ENCODE results near the gene OR13C5.
"Not testable (repeated sequence)": the region's sequence is repeated elsewhere in the genome, so short reads cannot be mapped to it uniquely, and the experiment has no call there.

OR13C5 gene

GRCh38 chr9:104599313-104599712 lies at the start of gene OR13C5:
Gene OR13C5, minus strand, starts transcription at chr9:104599413. Its CDS starts 0 bp downstream, at chr9:104599413.
- DNase-seq = not testable (repeated sequence)

GRCh38 chr9:104635456-104635855 lies 36.2 kb upstream of the OR13C5 start:
- DNase-seq = no peak

GRCh38 chr9:104633976-104634520 lies 34.8 kb upstream of the OR13C5 start:
- no peak for DNase-seq

- DNase-seq = not testable (repeated sequence)
These were observed 26.8 kb upstream of the OR13C5 start for GRCh38 chr9:104625964-104626363.

GRCh38 chr9:104618104-104618503 lies 18.9 kb upstream of the OR13C5 start, which contains the start of gene OR13C9:
Gene OR13C9, minus strand, starts transcription at chr9:104618204. Its CDS starts 0 bp downstream, at chr9:104618204.
- DNase-seq = no peak

- no peak for DNase-seq
These were observed 18.2 kb upstream of the OR13C5 start for GRCh38 chr9:104617418-104617817.

GRCh38 chr9:104611213-104611612 lies 12.0 kb upstream of the OR13C5 start:
- DNase-seq = no peak

- no peak for DNase-seq
These were observed 9.1 kb upstream of the OR13C5 start for GRCh38 chr9:104608336-104608735.

GRCh38 chr9:104606152-104606551 lies 6.9 kb upstream of the OR13C5 start:
- DNase-seq = no peak

- DNase-seq = not testable (repeated sequence)
These were observed 6.3 kb upstream of the OR13C5 start, which contains the start of gene OR13C2 for GRCh38 chr9:104605527-104605926. Gene OR13C2, minus strand, starts transcription at chr9:104605627. Its CDS starts 0 bp downstream, at chr9:104605627.

GRCh38 chr9:104604801-104605200 lies 5.6 kb upstream of the OR13C5 start:
- DNase-seq = no peak

GRCh38 chr9:104598749-104599148 lies 464 bp downstream of the OR13C5 start:
- DNase-seq = not testable (repeated sequence)

- no peak for DNase-seq
These were observed 9.6 kb downstream of the OR13C5 start for GRCh38 chr9:104589626-104590025.

- DNase-seq = no peak
These were observed 12.6 kb downstream of the OR13C5 start for GRCh38 chr9:104586496-104587180.

- no peak for DNase-seq
These were observed 18.7 kb downstream of the OR13C5 start for GRCh38 chr9:104580562-104580961.

GRCh38 chr9:104577263-104577662 lies 21.9 kb downstream of the OR13C5 start:
- DNase-seq = no peak

GRCh38 chr9:104575456-104575855 lies 23.8 kb downstream of the OR13C5 start:
- no peak for DNase-seq

GRCh38 chr9:104572612-104573011 lies 26.6 kb downstream of the OR13C5 start:
- DNase-seq = no peak

- no peak for DNase-seq
These were observed 30.3 kb downstream of the OR13C5 start, which contains the start of gene OR13C8 for GRCh38 chr9:104568868-104569267. Gene OR13C8, plus strand, starts transcription at chr9:104569168. Its CDS starts 0 bp downstream, at chr9:104569168.

GRCh38 chr9:104564358-104564757 lies 34.9 kb downstream of the OR13C5 start:
- DNase-seq = no peak

- no peak for DNase-seq
These were observed 42.2 kb downstream of the OR13C5 start for GRCh38 chr9:104556830-104557634.

- no peak for DNase-seq
These were observed 43.7 kb downstream of the OR13C5 start for GRCh38 chr9:104555521-104555920.

- DNase-seq = no peak
These were observed 46.0 kb downstream of the OR13C5 start for GRCh38 chr9:104553261-104553660.
